Fibroblast of the aortic adventitia (primary cell): ENCODE results near the gene TRIM72. TPM values are rescaled to one million over a fixed set of nuclear protein-coding genes. Genes with fewer than 3 reads are reported as not detected.

ENCODE experiments used
- DNase-seq: peaks from one replicate; pipeline ENCODE4 v3.0.0-alpha.2; 2010; ENCODE audit warnings: low read depth
- H3K4me3 ChIP-seq: 2 replicates; pipeline ENCODE4 v1.5.1; 2011; ENCODE audit warnings: low read depth, mild to moderate bottlenecking, control low read depth, low read length, moderate library complexity
- CTCF ChIP-seq: IDR thresholded peaks from 2 replicates; pipeline ENCODE4 v1.5.1; 2011; ENCODE audit warnings: mild to moderate bottlenecking, low read length, control low read depth, inconsistent platforms; ENCODE audit not compliant: insufficient read depth
- total RNA-seq: library from RNA; depleted of rRNA; stranded (reverse); fragments of >200 nt; gene quantifications from 2 replicates; pipeline ENCODE4 v1.2.3, GENCODE V29; 2012; ENCODE audit warnings: low replicate concordance

TRIM72 gene
- total RNA-seq, 1 donor, result not detected

- no peak for DNase-seq
- TF ChIP-seq CTCF, result no peak
- no peak overlapping the region for H3K4me3 ChIP-seq
These were observed 3.2 kb downstream of the TRIM72 start for GRCh38 chr16:31217136-31217530.

GRCh38 chr16:31219154-31219741 is 5.3 kb downstream of the TRIM72 start:
- DNase-seq, result no peak
- no peak overlapping the region for H3K4me3 ChIP-seq
- no peak for TF ChIP-seq CTCF

- TF ChIP-seq CTCF, result no peak
- no peak for DNase-seq
These were observed 7.6 kb downstream of the TRIM72 start for GRCh38 chr16:31221357-31222160.

GRCh38 chr16:31223044-31223443 is 9.1 kb downstream of the TRIM72 start:
- no peak for DNase-seq
- TF ChIP-seq CTCF, result no peak
- H3K4me3 ChIP-seq, result no peak overlapping the region

More at GRCh38 chr16:31221357-31222160, 7.6 kb downstream of the TRIM72 start:
- H3K4me3 ChIP-seq, result no peak overlapping the region

GRCh38 chr16:31224092-31224955 is 10.4 kb downstream of the TRIM72 start:
- H3K4me3 ChIP-seq, result no peak overlapping the region
- DNase-seq, result no peak
- no peak for TF ChIP-seq CTCF

- H3K4me3 ChIP-seq, result no peak overlapping the region
- DNase-seq, result no peak
- TF ChIP-seq CTCF, result no peak
These were observed 11.3 kb downstream of the TRIM72 start for GRCh38 chr16:31225193-31225592.
